Ishikawa (cell line): ENCODE data around the gene FANCD2.

ENCODE experiments used
- CEBPB ChIP-seq: IDR thresholded peaks from 2 replicates; pipeline ENCODE4 v1.6.1; 2012
- CREB1 ChIP-seq: IDR thresholded peaks from 2 replicates; pipeline ENCODE4 v1.6.1; 2012; ENCODE audit warnings: low read depth
- EGR1 ChIP-seq: IDR thresholded peaks from 2 replicates; pipeline ENCODE4 v1.6.1; 2012
- EP300 ChIP-seq: IDR thresholded peaks from 2 replicates; pipeline ENCODE4 v1.6.1; 2012; ENCODE audit warnings: borderline replicate concordance
- FOXM1 ChIP-seq: IDR thresholded peaks from 2 replicates; pipeline ENCODE4 v1.6.1; 2012; ENCODE audit warnings: low read depth, borderline replicate concordance
- MAX ChIP-seq: IDR thresholded peaks from 2 replicates; pipeline ENCODE4 v1.6.1; 2012
- NFIC ChIP-seq: IDR thresholded peaks from 2 replicates; pipeline ENCODE4 v1.6.1; 2012
- RAD21 ChIP-seq: IDR thresholded peaks from 2 replicates; pipeline ENCODE4 v1.6.1; 2012; ENCODE audit warnings: low read depth
- REST ChIP-seq: IDR thresholded peaks from 2 replicates; pipeline ENCODE4 v1.6.1; 2012; ENCODE audit warnings: low read depth, mild to moderate bottlenecking
- TAF1 ChIP-seq: IDR thresholded peaks from 2 replicates; pipeline ENCODE4 v1.6.1; 2012; ENCODE audit warnings: low read depth, mild to moderate bottlenecking
- TCF12 ChIP-seq: IDR thresholded peaks from 2 replicates; pipeline ENCODE4 v1.6.1; 2012; ENCODE audit warnings: low read depth
- TEAD4 ChIP-seq: IDR thresholded peaks from 2 replicates; pipeline ENCODE4 v1.6.1; 2012
- YY1 ChIP-seq: IDR thresholded peaks from 2 replicates; pipeline ENCODE4 v1.6.1; 2012; ENCODE audit warnings: low read depth
- ZBTB7A ChIP-seq: IDR thresholded peaks from 2 replicates; pipeline ENCODE4 v1.6.1; 2012; ENCODE audit warnings: low read depth
- TF ChIP-seq, protein P1 (sequence below): IDR thresholded peaks from 2 replicates; pipeline ENCODE4 v1.6.1; 2012

FANCD2 gene

GRCh38 chr3:10026084-10026890 is at the start of gene FANCD2:
TSS of gene FANCD2 (plus strand) at chr3:10026437. CDS start at chr3:10028658, 2,221 bp downstream.
- TF ChIP-seq TCF12 (peak; percentile 81; the same call in 1 of the 2 replicates), CREB1 (peak; percentile 100), EP300 (no peak), TEAD4 (0 out of 2 replicates have a peak, but pooled peaks have one; percentile 16), CEBPB (no peak), REST (no peak), YY1 (peak; percentile 74), MAX (peak; percentile 98), TAF1 (peak; percentile 91), FOXM1 (no peak)

DNA sequence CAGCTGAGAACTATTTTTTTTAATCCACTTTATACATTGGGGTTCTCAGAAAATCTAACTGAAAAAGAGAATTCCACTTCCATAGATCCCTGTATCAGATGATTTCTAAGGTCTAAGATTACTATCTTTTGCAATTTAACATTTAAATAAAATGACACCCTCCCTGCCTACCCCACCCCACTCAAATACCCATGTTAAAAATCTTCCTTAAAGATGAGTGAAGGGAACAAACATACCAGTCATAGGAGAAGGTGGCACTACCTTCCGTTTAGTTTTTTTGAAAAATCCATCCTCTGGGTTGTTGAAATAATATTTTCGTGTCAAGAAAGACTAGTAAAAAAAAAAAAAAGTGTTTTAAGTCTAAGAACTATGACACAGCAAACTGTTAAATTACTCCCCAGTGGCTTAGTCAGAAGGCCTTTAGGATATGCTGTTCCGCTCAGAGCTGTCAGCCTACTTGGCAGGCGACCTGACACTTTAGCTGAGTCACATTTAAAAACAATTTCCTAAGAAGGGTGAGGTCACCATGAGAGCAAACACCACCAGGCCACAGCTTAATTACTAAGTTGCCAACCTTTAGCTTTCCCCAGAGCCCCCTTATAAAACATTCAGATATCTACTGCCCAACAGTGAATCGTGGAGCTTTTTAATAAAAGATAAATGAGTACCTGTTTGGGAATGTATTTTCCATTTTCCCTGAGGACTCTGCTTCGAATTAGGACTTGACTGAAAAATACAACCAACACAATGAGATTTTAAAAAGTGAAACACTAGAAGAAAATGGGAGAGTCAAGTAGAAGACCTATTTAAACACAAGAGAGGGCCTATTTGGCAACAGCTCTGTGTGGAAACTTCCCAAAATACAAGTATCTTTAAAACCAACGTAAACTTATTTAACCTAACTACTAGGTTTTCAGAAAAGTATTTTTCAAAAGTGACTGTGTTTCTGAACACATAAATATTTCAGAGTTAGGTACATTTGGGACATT is 49.2 kb upstream of the FANCD2 start:
- TF ChIP-seq REST (no peak), EP300 (no peak), TAF1 (no peak), ZBTB7A (no peak), CEBPB (peak; percentile 52; the same call in 1 of the 2 replicates), NFIC (peak; percentile 69), YY1 (no peak), FOXM1 (no peak), EGR1 (no peak), MAX (0 out of 2 replicates have a peak, but pooled peaks have one; percentile 41)
- TF ChIP-seq, protein P1, sequence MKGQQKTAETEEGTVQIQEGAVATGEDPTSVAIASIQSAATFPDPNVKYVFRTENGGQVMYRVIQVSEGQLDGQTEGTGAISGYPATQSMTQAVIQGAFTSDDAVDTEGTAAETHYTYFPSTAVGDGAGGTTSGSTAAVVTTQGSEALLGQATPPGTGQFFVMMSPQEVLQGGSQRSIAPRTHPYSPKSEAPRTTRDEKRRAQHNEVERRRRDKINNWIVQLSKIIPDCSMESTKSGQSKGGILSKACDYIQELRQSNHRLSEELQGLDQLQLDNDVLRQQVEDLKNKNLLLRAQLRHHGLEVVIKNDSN = no peak

GRCh38 chr3:9978710-9979305 is 47.4 kb upstream of the FANCD2 start:
- TF ChIP-seq RAD21 (no peak), EGR1 (no peak), TAF1 (no peak), MAX (no peak), EP300 (no peak), CREB1 (no peak), REST (no peak), TCF12 (no peak), NFIC (no peak), FOXM1 (no peak), ZBTB7A (no peak)

DNA sequence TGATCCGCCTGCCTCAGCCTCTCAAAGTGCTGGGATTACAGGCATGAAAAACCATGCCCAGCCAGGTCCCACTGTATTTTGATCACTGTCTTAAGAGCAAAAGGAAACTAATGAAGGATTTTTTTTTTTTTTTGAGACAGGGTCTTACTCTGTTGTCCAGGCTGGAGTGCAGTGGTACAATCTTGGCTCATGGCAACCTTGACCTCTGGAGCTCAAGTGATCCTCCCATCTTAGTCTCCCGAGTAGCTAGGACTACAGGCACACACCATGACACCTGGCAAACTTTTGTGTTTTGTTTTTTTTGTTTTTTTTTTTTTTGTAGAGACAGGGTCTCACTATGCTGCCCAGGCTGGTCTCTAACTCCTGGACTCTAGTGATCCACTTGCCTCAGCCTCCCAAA is 46.0 kb upstream of the FANCD2 start:
- TF ChIP-seq, protein P1 = no peak
- no peak for TF ChIP-seq YY1
